GM18870 (cell line): ENCODE data around the gene ETV6.
"Not testable (repeated sequence)": the region's sequence is repeated elsewhere in the genome, so short reads cannot be mapped to it uniquely, and the experiment has no call there.

ENCODE experiments used
- ATAC-seq: cut with Tn5 transposase; IDR thresholded peaks from one replicate; pipeline ENCODE4 v1.9.1; 2021; ENCODE audit warnings: moderate library complexity; ENCODE audit not compliant: unreplicated experiment

Gene ETV6

GRCh38 chr12:11649413-11650285 lies at the start of gene ETV6:
Gene ETV6 (plus strand): TSS chr12:11649674. CDS start chr12:11650128, 454 bp downstream.
- ATAC-seq: peak; percentile 43

GRCh38 chr12:11600199-11600598 lies 49.3 kb upstream of the ETV6 start:
- ATAC-seq: no peak

- no peak for ATAC-seq
These were observed 47.8 kb upstream of the ETV6 start for GRCh38 chr12:11601647-11602046.

- no peak for ATAC-seq
These were observed 42.0 kb upstream of the ETV6 start for GRCh38 chr12:11607313-11608081.

GRCh38 chr12:11609045-11609444 lies 40.4 kb upstream of the ETV6 start:
- no peak for ATAC-seq

GRCh38 chr12:11615481-11615880 lies 34.0 kb upstream of the ETV6 start:
- ATAC-seq: no peak

- no peak for ATAC-seq
These were observed 31.4 kb upstream of the ETV6 start for GRCh38 chr12:11618046-11618445.

- ATAC-seq: no peak
These were observed 27.6 kb upstream of the ETV6 start for GRCh38 chr12:11621797-11622423.

- no peak for ATAC-seq
These were observed 26.6 kb upstream of the ETV6 start for GRCh38 chr12:11622876-11623281.

- no peak for ATAC-seq
These were observed 26.1 kb upstream of the ETV6 start for GRCh38 chr12:11623382-11623781.

- ATAC-seq: no peak
These were observed 25.4 kb upstream of the ETV6 start for GRCh38 chr12:11624116-11624515.

- ATAC-seq: not testable (repeated sequence)
These were observed 21.8 kb upstream of the ETV6 start for GRCh38 chr12:11627709-11628108.

- ATAC-seq: no peak
These were observed 21.1 kb upstream of the ETV6 start for GRCh38 chr12:11628353-11628752.

GRCh38 chr12:11630046-11630706 lies 19.3 kb upstream of the ETV6 start:
- no peak for ATAC-seq

GRCh38 chr12:11631288-11631687 lies 18.2 kb upstream of the ETV6 start:
- ATAC-seq: no peak

- not testable (repeated sequence) for ATAC-seq
These were observed 17.6 kb upstream of the ETV6 start for GRCh38 chr12:11631881-11632280.

- ATAC-seq: no peak
These were observed 15.5 kb upstream of the ETV6 start for GRCh38 chr12:11633968-11634367.

- ATAC-seq: no peak
These were observed 14.1 kb upstream of the ETV6 start for GRCh38 chr12:11635341-11635740.

- ATAC-seq: no peak
These were observed 11.1 kb upstream of the ETV6 start for GRCh38 chr12:11638315-11638916.

- no peak for ATAC-seq
These were observed 10.0 kb upstream of the ETV6 start for GRCh38 chr12:11639454-11639853.

- ATAC-seq: no peak
These were observed 8.0 kb upstream of the ETV6 start for GRCh38 chr12:11641522-11641921.
